ENCODE results near the gene FOXP1. TPM values are rescaled to one million over a fixed set of nuclear protein-coding genes. Genes with fewer than 3 reads are reported as not detected.

FOXP1 gene
- total RNA-seq, 3 donors from 2014 or later = 61.9 to 267 (median 146) TPM

- H3K9me3 ChIP-seq = no peaks in the 10 kb centered on the region
- intact Hi-C loops (cut with DNase I; ENCODE audit: low total_unique reads) = loop anchor here (10.0 kb wide), 1 partner anchor 1378 kb away; no protein-coding TSS in a partner anchor
- no peak overlapping the region for H3K4me3 ChIP-seq
- H3K4me1 ChIP-seq = no peaks in the 10 kb centered on the region
- H3K27ac ChIP-seq = no peak overlapping the region
- no peaks in the 10 kb centered on the region for H3K27me3 ChIP-seq
- H3K36me3 ChIP-seq = no peaks in the 10 kb centered on the region
- no peak for TF ChIP-seq CTCF (IDR thresholded peaks at IDR 0.05)
- no peak for TF ChIP-seq POLR2AphosphoS5 (IDR thresholded peaks at IDR 0.05)
- no peak for TF ChIP-seq POLR2A (IDR thresholded peaks at IDR 0.05)
- no peak for DNase-seq (ENCODE audit: low spot score in 2 of 2)
Measured at GRCh38 chr3:71152892-71153265, 430.6 kb downstream of the FOXP1 start.

- intact Hi-C loops (cut with DNase I; ENCODE audit: low total_unique reads) = loop anchor here (10.0 kb wide), 1 partner anchor 1377 kb away; no protein-coding TSS in a partner anchor
Measured at GRCh38 chr3:71152039-71152891, 431.3 kb downstream of the FOXP1 start.

GRCh38 chr3:71149959-71150954 is 433.3 kb downstream of the FOXP1 start:
- Histone ChIP-seq H3K4me3 (no peak overlapping the region), H3K9me3 (no peaks in the 10 kb centered on the region), H3K4me1 (no peaks in the 10 kb centered on the region), H3K36me3 (no peaks in the 10 kb centered on the region), H3K27ac (no peak overlapping the region), H3K27me3 (no peaks in the 10 kb centered on the region)
- intact Hi-C loops (cut with DNase I; ENCODE audit: low total_unique reads) = loop anchor here (10.0 kb wide), 1 partner anchor 1375 kb away; no protein-coding TSS in a partner anchor
- TF ChIP-seq POLR2AphosphoS5 (IDR thresholded peaks at IDR 0.05) = no peak
- TF ChIP-seq CTCF (IDR thresholded peaks at IDR 0.05) = no peak
- TF ChIP-seq POLR2A (IDR thresholded peaks at IDR 0.05) = no peak
- DNase-seq (ENCODE audit: low spot score in 2 of 2) = no peak

More at GRCh38 chr3:71152039-71152891, 431.3 kb downstream of the FOXP1 start:
- no peaks in the 10 kb centered on the region for H3K36me3 ChIP-seq
- no peak overlapping the region for H3K27ac ChIP-seq
- no peak overlapping the region for H3K4me3 ChIP-seq
- TF ChIP-seq POLR2AphosphoS5 (IDR thresholded peaks at IDR 0.05) (no peak), CTCF (IDR thresholded peaks at IDR 0.05) (no peak)
- DNase-seq (ENCODE audit: low spot score in 2 of 2) = no peak
- no peaks in the 10 kb centered on the region for H3K9me3 ChIP-seq
- no peaks in the 10 kb centered on the region for H3K4me1 ChIP-seq
- H3K27me3 ChIP-seq = no peaks in the 10 kb centered on the region

- H3K27ac ChIP-seq = no peak overlapping the region
- H3K27me3 ChIP-seq = no peaks in the 10 kb centered on the region
- H3K4me3 ChIP-seq = no peak overlapping the region
- no peaks in the 10 kb centered on the region for H3K36me3 ChIP-seq
- H3K9me3 ChIP-seq = no peaks in the 10 kb centered on the region
- no peaks in the 10 kb centered on the region for H3K4me1 ChIP-seq
- no peak for TF ChIP-seq POLR2A (IDR thresholded peaks at IDR 0.05)
- no peak for TF ChIP-seq CTCF (IDR thresholded peaks at IDR 0.05)
- no peak for TF ChIP-seq POLR2AphosphoS5 (IDR thresholded peaks at IDR 0.05)
- intact Hi-C loops (cut with DNase I; ENCODE audit: low total_unique reads) = no loop called here
- DNase-seq (ENCODE audit: low spot score in 2 of 2) = no peak
Measured at GRCh38 chr3:71148455-71149060, 435.0 kb downstream of the FOXP1 start.

Data from breast epithelium (tissue), 4 donors.